Smooth muscle cell (in vitro differentiated cells): ENCODE measurements around the gene TMEM259. TPM values are rescaled to one million over a fixed set of nuclear protein-coding genes. Genes with fewer than 3 reads are reported as not detected.

Source experiments
- DNase-seq: peaks from one replicate; lab custom pipeline; 2025; ENCODE audit not compliant: unreplicated experiment; lab: John Stamatoyannopoulos, UW
- H2AFZ ChIP-seq: fragments of 200-600 bp; sonication (generic); 2 replicates; pipeline ENCODE4 v1.6.0; 2016; ENCODE audit warnings: antibody characterized with exemption, low read depth, mild to moderate bottlenecking
- H3F3A ChIP-seq: fragments of 200-600 bp; sonication (generic); 2 replicates; pipeline ENCODE4 v1.6.0; 2017; ENCODE audit warnings: antibody characterized with exemption, low read depth
- H3K27ac ChIP-seq: fragments of 200-600 bp; sonication (generic); 2 replicates; pipeline ENCODE4 v1.5.1; 2016; ENCODE audit warnings: low read depth, mild to moderate bottlenecking
- H3K27me3 ChIP-seq: fragments of 200-600 bp; sonication (generic); 2 replicates; pipeline ENCODE4 v1.6.1; 2016; ENCODE audit warnings: low read depth, mild to moderate bottlenecking
- H3K36me3 ChIP-seq: fragments of 200-600 bp; sonication (generic); 2 replicates; pipeline ENCODE4 v1.5.1; 2016; ENCODE audit warnings: low read depth
- H3K4me1 ChIP-seq: fragments of 200-600 bp; sonication (generic); 2 replicates; pipeline ENCODE4 v1.5.1; 2016; ENCODE audit warnings: low read depth
- H3K4me2 ChIP-seq: fragments of 200-600 bp; sonication (generic); 2 replicates; pipeline ENCODE4 v1.6.0; 2016; ENCODE audit warnings: mild to moderate bottlenecking
- H3K4me3 ChIP-seq: fragments of 200-600 bp; sonication (generic); 2 replicates; pipeline ENCODE4 v1.5.1; 2016; ENCODE audit warnings: mild to moderate bottlenecking
- H3K79me2 ChIP-seq: fragments of 200-600 bp; sonication (generic); 2 replicates; pipeline ENCODE4 v1.6.0; 2016; ENCODE audit warnings: low read depth, mild to moderate bottlenecking
- H3K9ac ChIP-seq: fragments of 200-600 bp; sonication (generic); 2 replicates; pipeline ENCODE4 v1.6.0; 2016; ENCODE audit warnings: low read depth
- H3K9me3 ChIP-seq: fragments of 200-600 bp; sonication (generic); replicated peaks from 2 replicates; pipeline ENCODE4 v1.5.1; 2016; ENCODE audit warnings: low read depth
- H4K20me1 ChIP-seq: fragments of 200-600 bp; sonication (generic); 2 replicates; pipeline ENCODE4 v1.6.0; 2016; ENCODE audit warnings: low read depth
- WGBS: methylation state at CpG from one replicate; pipeline ENCODE4 v1.1.7; 2016; ENCODE audit warnings: low lambda C conversion rate; 5-methylcytosine and 5-hydroxymethylcytosine counted together
- polyA plus RNA-seq: library from polyadenylated mRNA; unstranded; fragments of >200 nt; fragmentation: Nextera tagmentation; extraction: Ambion mirVana; gene quantifications from 2 replicates; pipeline ENCODE4 v1.2.1, GENCODE V29; 2016
- total RNA-seq: library from RNA; depleted of rRNA; stranded (reverse); fragments of >200 nt; gene quantifications from 2 replicates; pipeline ENCODE4 v1.2.3, GENCODE V29; 2014
- TF ChIP-seq, protein P1 (sequence below): fragments of 200-600 bp; sonication (generic); IDR thresholded peaks from 2 replicates; pipeline ENCODE4 v1.5.1; 2017; ENCODE audit warnings: borderline replicate concordance, mild to moderate bottlenecking, antibody characterized with exemption; ENCODE audit not compliant: insufficient read depth, poor library complexity, severe bottlenecking

Gene TMEM259
- 112 and 133 TPM in 2 replicates for total RNA-seq
- 232 and 301 TPM in 2 replicates for polyA plus RNA-seq

DNA sequence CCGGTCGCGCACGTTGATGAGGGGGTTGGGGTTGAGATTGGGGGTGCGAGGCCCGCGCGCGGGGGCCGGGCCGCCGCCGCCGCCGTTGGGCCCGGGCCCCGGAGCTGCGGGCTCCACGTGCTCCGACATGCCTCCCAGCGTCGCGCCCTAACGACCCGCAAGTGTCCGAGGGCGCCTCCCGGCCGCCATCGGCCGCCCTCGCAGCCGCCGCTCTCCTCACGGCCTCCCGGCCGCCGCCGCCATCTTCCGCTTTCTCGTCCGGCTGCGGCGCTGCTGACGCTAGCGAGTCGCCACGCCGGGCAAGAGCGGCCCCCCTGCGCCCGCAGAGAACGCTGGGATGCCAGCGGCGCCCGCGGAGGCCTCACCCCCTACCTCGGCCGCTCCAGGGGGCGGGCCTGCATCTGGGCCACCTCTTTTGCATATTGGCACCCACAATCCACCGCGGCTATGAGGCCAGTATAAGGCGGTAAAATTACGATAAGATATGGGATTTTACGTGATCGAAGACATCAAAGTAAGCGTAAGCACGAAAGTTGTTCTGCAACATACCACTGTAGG is at the start of gene TMEM259:
Gene TMEM259 (minus strand): TSS at position 256 of the 558 bp plus-strand sequence. CDS start 127 bp downstream, at position 129.
- Histone ChIP-seq H3K79me2 (peaks cover 48% of the 10 kb centered on the region), H3K27me3 (no peaks in the 10 kb centered on the region), H3F3A (peaks cover 12% of the 10 kb centered on the region), H3K4me3 (peak within 1 kb of the TSS; percentile 87), H3K36me3 (no peaks in the 10 kb centered on the region), H3K27ac (peak within 1 kb of the TSS; percentile 95), H2AFZ (no peak within 1 kb of the TSS), H3K4me1 (peaks cover 29% of the 10 kb centered on the region), H4K20me1 (peaks cover 47% of the 10 kb centered on the region), H3K9me3 (no peaks in the 10 kb centered on the region), H3K9ac (peak within 1 kb of the TSS; percentile 97), H3K4me2 (peak within 1 kb of the TSS; percentile 96)
- WGBS, result under 1% methylated on average over 44 of the region's 68 CpGs
- peak; percentile 87 for DNase-seq
- TF ChIP-seq, protein P1, sequence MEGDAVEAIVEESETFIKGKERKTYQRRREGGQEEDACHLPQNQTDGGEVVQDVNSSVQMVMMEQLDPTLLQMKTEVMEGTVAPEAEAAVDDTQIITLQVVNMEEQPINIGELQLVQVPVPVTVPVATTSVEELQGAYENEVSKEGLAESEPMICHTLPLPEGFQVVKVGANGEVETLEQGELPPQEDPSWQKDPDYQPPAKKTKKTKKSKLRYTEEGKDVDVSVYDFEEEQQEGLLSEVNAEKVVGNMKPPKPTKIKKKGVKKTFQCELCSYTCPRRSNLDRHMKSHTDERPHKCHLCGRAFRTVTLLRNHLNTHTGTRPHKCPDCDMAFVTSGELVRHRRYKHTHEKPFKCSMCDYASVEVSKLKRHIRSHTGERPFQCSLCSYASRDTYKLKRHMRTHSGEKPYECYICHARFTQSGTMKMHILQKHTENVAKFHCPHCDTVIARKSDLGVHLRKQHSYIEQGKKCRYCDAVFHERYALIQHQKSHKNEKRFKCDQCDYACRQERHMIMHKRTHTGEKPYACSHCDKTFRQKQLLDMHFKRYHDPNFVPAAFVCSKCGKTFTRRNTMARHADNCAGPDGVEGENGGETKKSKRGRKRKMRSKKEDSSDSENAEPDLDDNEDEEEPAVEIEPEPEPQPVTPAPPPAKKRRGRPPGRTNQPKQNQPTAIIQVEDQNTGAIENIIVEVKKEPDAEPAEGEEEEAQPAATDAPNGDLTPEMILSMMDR, result no peak

DNA sequence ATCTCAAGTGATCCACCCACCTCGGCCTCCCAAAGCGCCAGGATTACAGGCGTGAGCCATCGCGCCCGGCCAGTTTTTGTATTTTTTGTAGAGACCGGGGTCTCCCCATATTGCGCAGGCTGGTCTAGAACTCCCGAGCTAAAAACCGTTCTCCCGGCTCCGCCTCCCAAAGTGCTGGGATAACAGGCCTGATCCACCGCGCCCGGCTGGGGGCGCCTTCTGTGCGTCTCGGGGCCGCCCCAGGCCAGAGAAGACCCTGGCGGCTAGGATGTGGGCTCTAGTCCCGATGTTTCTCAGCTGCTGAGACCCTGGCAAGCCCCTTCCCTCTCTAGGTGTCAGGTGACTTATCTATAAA is 49.6 kb upstream of the TMEM259 start:
- Histone ChIP-seq H3K9ac (no peak overlapping the region), H3K79me2 (no peaks in the 10 kb centered on the region), H3K4me3 (no peak overlapping the region), H3F3A (peaks cover under 1% of the 10 kb centered on the region), H2AFZ (no peak overlapping the region), H3K9me3 (no peaks in the 10 kb centered on the region), H3K4me2 (peak overlapping the region; percentile 61), H4K20me1 (peaks cover 10% of the 10 kb centered on the region), H3K27me3 (peaks cover 39% of the 10 kb centered on the region), H3K27ac (no peak overlapping the region), H3K36me3 (no peaks in the 10 kb centered on the region), H3K4me1 (peaks cover 6% of the 10 kb centered on the region)
- 27% methylated on average over 20 of the region's 21 CpGs for WGBS
- TF ChIP-seq, protein P1, result no peak
- DNase-seq, result no peak

DNA sequence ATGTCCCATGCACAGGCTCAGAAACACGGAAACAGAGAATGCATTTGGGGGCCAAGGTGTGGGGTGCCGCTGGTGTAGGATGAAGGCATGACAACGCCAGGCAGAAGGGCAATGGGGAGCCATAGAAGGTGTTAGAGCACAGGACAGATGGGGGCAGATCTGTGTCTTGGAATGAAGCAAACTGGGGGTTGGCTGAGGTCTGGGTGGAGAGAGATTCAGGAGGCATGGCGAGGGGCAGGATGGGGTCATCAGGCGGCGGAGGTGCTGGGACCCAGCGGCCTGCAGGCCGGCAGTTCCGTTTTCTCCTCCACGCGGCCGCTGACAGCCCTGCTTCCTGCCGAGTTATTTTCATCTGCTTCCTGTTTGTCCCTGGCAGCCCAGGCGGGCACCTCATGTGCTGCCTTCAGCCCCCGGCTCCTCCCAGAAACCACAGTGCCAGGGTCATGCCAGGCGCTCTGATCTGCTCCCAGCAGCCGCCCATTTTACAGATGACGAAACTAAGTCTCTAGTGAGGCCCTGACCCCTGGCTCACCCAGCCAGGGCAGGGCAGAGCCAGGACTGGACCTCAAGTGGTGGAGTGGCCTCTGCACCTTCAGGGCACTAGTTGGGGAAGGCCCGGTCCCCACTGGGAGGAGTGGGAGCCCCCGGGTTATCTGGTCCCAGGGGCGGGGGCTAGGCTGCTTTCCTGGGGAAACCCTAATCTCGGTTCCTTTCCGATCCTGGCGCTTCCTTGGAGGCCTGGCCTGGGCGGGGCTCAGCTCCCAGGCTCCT is 48.3 kb upstream of the TMEM259 start:
- peaks cover 10% of the 10 kb centered on the region for H4K20me1 ChIP-seq
- no peak overlapping the region for H3K9ac ChIP-seq
- H3K27ac ChIP-seq, result no peak overlapping the region
- H3K9me3 ChIP-seq, result no peaks in the 10 kb centered on the region
- peaks cover 39% of the 10 kb centered on the region for H3K27me3 ChIP-seq
- no peaks in the 10 kb centered on the region for H3K79me2 ChIP-seq
- no peak overlapping the region for H3K4me2 ChIP-seq
- H3F3A ChIP-seq, result peaks cover 5% of the 10 kb centered on the region
- DNase-seq, result no peak
- 88% methylated on average over 25 of the region's 25 CpGs for WGBS
- H3K36me3 ChIP-seq, result no peaks in the 10 kb centered on the region
- TF ChIP-seq, protein P1, result no peak
- H3K4me1 ChIP-seq, result peaks cover 6% of the 10 kb centered on the region
- H3K4me3 ChIP-seq, result no peak overlapping the region
- H2AFZ ChIP-seq, result no peak overlapping the region
